GM12878 (cell line): ENCODE data around the gene WDFY4.

Source experiments
- ASH2L ChIP-seq: fragments of 300-600, 200-600 bp; sonication (generic); IDR thresholded peaks from 2 replicates; pipeline ENCODE4 v1.6.1; 2017; ENCODE audit warnings: low read depth, mild to moderate bottlenecking, borderline replicate concordance
- POLR2A ChIP-seq: IDR thresholded peaks from 2 replicates; pipeline ENCODE4 v1.6.1; 2011; ENCODE audit warnings: low read depth, mild to moderate bottlenecking, low read length
- POLR2AphosphoS5 ChIP-seq: IDR thresholded peaks from 2 replicates; pipeline ENCODE4 v1.6.1; 2011; ENCODE audit warnings: mild to moderate bottlenecking, low read length, inconsistent platforms
- TF ChIP-seq, protein P1 (sequence below), 3 experiments: IDR thresholded peaks in 2 of 3; conservative IDR thresholded peaks in 1 of 3; 2 replicates each; pipeline ENCODE4 v1.5.1; 2011; ENCODE audit warnings: low read depth in 3 of 3, low read length in 3 of 3, mild to moderate bottlenecking in 3 of 3, control low read depth in 2 of 3, moderate library complexity in 2 of 3, inconsistent platforms in 1 of 3, mixed read lengths in 1 of 3; ENCODE audit not compliant: control insufficient read depth in 2 of 3, insufficient read depth in 1 of 3; ENCODE audit errors: extremely low read depth in 1 of 3

DNA sequence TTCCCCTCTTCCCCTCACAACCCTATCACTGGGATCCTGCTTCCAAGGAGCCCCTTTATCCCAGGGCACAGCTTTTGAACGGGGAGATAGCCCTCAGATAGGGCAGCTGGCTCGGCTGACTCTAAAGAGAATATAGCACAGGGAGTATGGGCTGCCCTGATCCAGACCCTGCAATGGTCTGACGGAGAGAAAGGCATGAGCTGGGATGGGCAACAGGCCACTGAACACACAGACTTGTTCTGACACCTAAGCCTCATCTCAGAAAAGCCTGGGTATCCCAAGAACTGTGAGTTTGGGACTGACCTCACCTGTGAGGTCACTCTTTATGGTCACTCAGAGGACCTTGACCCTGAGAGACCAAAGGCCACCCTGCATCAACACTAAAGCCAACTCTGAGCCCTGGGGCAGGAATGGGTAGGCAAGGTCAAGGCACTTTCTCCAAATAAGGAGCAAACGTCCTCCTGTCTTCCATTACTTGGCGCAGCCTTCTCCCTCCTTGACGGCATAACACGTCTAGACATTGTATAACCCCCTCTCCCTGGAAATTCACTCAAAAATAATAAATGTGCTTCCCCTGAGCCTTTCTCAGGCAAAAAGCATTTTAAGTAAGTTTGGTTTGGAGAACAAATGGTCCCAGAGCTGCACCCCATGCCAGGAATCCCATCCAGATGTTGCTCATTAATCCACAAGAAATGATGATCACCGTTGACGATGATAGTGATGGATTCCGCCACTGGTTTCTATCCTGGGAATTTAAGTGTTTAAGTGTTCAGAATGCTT lies 263.2 kb downstream of the WDFY4 start:
- TF ChIP-seq POLR2AphosphoS5 (no peak), POLR2A (no peak), ASH2L (no peak)
- TF ChIP-seq, protein P1, sequence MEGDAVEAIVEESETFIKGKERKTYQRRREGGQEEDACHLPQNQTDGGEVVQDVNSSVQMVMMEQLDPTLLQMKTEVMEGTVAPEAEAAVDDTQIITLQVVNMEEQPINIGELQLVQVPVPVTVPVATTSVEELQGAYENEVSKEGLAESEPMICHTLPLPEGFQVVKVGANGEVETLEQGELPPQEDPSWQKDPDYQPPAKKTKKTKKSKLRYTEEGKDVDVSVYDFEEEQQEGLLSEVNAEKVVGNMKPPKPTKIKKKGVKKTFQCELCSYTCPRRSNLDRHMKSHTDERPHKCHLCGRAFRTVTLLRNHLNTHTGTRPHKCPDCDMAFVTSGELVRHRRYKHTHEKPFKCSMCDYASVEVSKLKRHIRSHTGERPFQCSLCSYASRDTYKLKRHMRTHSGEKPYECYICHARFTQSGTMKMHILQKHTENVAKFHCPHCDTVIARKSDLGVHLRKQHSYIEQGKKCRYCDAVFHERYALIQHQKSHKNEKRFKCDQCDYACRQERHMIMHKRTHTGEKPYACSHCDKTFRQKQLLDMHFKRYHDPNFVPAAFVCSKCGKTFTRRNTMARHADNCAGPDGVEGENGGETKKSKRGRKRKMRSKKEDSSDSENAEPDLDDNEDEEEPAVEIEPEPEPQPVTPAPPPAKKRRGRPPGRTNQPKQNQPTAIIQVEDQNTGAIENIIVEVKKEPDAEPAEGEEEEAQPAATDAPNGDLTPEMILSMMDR (IDR thresholded peaks at IDR 0.05 in 2 of 3, conservative IDR thresholded peaks at IDR 0.05 in 1 of 3; ENCODE audit: control insufficient read depth in 2 of 3, extremely low read depth in 1 of 3, insufficient read depth in 1 of 3, low read depth in 3 of 3, low read length in 3 of 3) = no peak
